GM21619 (cell line): ENCODE data around the gene DNAH11.
"Not testable (repeated sequence)": the region's sequence is repeated elsewhere in the genome, so short reads cannot be mapped to it uniquely, and the experiment has no call there.

Experiments
- ATAC-seq: cut with Tn5 transposase; IDR thresholded peaks from one replicate; pipeline ENCODE4 v1.9.1; 2021; ENCODE audit not compliant: unreplicated experiment

DNAH11 gene

DNA sequence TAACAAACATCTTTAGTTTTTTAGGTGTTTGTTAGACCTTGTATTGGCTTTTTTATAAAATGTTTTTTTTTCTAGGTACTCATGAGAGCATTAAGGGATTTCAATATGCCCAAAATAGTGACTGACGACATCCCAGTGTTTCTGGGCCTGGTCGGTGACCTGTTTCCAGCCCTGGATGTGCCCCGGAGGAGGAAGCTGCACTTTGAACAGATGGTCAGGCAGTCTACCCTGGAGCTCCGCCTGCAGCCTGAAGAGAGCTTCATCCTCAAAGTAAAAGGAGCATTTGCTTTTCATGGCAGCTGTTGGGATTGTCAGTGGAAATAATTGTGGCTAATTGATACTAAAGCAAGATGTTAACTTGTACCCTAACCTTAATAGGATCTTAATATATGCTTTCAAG, 161.5 kb downstream of the DNAH11 start:
- ATAC-seq, result no peak

GRCh38 chr7:21706131-21706530, 163.3 kb downstream of the DNAH11 start:
- no peak for ATAC-seq

- ATAC-seq, result no peak
Measured at GRCh38 chr7:21707566-21707965, 164.7 kb downstream of the DNAH11 start.

- no peak for ATAC-seq
Measured at GRCh38 chr7:21708096-21708495, 165.3 kb downstream of the DNAH11 start.

DNA sequence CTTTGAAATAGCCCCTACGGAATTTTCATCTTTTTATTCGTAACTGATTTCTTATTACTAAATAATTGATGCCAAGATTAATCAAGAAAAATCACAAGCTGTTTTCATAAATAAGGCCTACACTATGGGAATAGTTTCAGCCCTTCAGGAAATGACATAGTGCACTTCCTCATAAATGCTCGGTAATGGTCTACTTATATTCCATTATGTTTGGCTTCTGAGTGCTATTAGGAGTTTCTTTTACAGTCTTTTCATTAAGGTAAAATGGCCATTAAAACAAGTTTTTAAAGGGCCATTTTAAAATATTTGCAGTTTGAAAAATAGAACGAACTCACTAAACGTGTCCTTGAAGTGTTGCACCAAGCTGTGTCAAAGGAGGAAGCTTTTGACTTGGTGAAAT, 174.5 kb downstream of the DNAH11 start:
- ATAC-seq, result no peak

GRCh38 chr7:21718391-21718790, 175.6 kb downstream of the DNAH11 start:
- no peak for ATAC-seq

DNA sequence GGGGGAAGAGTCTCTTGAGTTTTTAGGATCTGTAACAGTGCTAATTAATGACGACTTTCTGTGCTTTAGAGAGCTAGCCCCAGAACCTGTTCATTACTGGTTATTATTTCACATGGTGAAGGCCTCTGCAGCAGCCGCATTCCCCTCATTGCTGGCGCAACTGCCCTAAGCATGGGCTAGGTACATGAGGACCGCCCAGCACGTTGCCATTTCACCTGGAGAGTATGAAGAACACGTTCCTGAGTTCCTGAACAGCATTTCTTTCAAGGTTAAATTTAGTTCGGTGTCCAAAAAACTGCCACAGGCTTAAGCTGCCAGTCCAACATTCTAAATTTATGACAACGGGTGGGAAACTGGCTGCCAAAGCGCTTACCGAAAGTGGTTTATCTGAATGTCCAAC, 177.0 kb downstream of the DNAH11 start:
- ATAC-seq, result no peak

DNA sequence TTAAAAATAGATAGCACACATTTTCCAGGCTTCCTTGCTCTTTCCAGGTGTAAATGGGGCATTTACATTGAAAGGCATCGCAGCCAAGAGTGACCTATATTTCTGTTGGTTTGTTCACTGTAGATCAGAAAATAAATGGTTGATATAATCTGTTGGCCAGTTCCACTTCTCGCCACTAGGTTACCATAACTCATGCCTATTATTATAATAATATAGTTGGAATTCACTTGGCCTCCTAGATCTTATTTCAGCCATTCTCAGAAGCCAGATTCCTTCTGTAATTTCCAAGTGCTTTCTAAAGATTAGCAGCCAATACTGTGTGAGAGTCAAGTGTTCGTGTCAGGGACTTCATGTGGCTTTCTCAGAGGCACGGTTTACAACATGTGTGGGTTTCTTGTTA, 179.5 kb downstream of the DNAH11 start:
- no peak for ATAC-seq

GRCh38 chr7:21724562-21724961, 181.7 kb downstream of the DNAH11 start:
- ATAC-seq, result no peak

GRCh38 chr7:21730399-21730798, 187.6 kb downstream of the DNAH11 start:
- ATAC-seq, result no peak

DNA sequence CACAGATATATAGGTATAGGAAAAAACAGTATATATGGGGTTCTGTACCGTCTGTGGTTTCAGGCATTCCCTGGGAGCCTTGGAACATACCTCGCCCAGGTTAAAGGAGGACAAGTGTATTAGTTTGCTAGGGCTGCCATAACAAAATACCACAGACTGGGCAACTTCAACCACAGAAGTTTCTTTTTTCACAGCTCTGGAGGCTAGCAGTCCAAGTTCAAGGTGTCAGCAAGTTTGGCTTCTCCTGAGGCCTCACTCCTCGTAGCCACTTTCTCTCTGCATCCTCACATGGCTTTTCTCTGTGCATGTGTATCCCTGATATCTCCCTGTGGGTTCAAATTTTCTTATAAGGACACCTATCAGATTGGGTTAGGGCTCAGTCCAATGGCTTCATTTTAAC, 189.1 kb downstream of the DNAH11 start:
- ATAC-seq, result no peak

- ATAC-seq, result not testable (repeated sequence)
Measured at GRCh38 chr7:21732956-21733355, 190.1 kb downstream of the DNAH11 start.

DNA sequence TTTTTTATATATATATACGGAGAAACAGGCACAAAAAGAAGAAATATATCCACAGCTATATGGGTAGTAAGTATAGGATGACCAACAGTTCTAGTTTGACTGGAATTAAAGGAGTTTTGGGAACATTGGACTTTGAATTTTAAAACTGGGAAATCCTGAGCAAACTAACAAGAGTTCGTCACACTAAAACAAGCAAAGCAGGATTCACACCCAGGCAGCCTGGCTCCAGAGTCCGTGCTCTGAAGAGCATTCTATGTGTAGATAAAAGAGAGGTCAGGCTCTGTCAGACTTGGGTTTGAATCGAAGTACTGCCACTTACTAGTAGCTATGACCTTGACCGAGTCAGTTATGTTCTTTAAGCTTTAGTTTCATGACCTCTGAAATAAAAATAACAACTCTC, 191.0 kb downstream of the DNAH11 start:
- no peak for ATAC-seq

DNA sequence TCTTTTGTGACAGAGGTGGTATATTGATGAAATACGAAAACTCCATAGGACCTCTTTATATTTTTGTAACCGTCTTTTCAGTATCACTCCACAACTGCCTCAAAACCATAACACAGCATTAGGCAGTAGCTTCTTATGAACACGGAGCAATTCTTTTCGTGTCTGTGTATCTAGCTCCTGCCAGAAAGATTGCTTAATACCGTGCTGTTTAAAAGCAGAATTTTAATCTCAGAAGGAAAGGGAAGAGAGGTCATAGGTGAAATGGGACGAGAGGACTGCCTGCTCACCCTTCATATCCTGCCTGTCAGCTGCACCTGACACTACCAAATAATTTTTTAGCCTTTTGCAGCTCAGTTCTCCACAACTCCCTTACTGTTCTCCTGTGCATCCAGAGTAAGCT, 200.7 kb downstream of the DNAH11 start:
- no peak for ATAC-seq

DNA sequence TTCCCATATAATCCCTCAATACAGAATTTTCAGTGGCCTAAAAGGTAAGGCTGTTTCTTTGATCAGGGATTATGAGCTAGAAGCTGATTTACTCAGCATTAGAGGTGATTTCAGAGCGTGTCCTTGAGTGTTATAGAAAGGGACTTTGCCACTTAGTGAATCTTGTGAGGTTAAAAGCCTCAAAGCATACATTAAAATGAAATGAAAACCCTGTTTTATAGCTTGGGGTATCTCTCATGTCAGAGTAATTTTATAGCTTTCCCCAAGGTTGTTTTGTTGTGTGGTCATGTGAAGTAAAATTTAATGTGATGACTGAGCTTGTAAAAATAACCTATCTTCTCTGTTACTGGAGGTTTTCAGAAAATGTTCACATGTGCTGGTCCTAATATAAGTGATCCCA, 204.1 kb downstream of the DNAH11 start:
- no peak for ATAC-seq

DNA sequence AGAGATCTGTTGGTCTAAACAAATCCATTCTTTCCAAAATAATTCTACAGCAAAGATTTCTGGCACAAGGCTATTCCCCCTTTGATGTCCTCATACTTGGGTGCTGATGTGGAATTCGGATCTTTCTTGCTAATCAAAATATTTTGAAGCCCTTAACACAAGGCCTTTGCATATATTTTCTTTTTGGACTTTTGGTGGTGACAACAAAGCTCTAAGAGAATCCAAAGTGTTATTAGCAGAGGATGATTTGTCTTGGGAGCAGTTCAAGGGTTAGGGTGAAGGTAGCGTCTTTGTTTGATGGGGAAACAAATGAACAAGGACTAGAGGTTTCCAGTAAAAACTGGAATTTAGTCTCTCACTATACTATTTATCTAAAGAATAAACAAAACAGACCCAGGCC, 205.0 kb downstream of the DNAH11 start:
- ATAC-seq, result no peak

- ATAC-seq, result no peak
Measured at GRCh38 chr7:21749378-21749777, 206.5 kb downstream of the DNAH11 start.

DNA sequence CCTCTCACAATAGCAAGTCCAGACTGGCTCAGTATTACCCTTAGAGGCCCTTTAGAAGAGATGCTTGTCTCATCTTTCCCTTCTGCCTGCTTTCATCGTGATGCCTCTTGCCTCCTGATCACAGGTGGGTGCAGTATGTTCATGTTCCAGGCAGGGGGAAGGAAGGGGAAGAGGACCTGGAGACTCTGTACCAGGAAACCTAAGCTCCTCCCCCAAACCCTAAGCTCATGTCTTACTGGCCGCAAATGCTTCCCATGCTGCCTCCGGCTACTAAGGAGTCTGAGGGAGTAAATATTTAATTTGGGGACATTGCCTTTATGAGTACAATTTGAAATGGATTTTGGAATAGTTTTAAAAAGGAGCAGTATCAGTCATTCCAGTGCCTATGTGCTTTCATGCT, 210.2 kb downstream of the DNAH11 start:
- ATAC-seq, result no peak

GRCh38 chr7:21754963-21755362, 212.1 kb downstream of the DNAH11 start:
- ATAC-seq, result no peak

DNA sequence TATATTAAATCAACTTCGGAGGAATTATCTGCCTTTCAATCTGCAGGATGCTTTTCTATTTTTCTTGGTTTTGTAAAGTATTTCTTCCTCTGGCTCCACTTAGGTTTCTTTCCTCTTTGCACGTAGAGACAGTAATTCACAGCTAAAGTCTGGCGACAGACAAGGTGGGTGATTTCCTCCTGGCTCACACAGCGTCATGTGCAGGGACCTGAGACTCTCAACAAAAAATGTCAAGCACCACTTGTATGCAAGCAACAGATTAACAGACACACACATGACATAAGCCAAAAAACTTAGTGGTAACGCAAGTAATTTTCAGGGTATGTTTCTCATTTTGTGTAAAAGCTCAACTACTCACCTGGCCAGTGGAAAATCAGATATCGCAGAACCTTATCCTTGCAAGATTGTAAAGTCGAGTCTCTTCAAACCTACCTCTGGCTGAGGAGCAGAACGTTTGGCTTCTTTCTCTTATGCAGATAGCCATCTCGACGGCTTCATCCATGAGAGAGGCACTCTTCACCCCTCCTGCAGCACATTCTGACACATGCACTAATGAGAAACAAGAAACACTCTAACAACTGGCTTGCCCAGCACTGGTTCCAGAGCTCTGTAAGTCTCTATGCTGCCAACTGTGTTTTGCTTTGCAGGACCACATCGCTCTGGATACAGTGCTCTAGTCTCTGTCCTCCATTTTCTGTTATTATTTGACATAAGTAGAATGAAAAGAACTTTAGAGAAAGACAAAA, 214.9 kb downstream of the DNAH11 start:
- ATAC-seq, result no peak

GRCh38 chr7:21758286-21758685, 215.4 kb downstream of the DNAH11 start:
- ATAC-seq, result no peak

GRCh38 chr7:21762469-21762868, 219.6 kb downstream of the DNAH11 start:
- no peak for ATAC-seq

GRCh38 chr7:21763818-21764217, 221.0 kb downstream of the DNAH11 start:
- ATAC-seq, result no peak
